ENCODE data around the gene OPA3. TPM values are rescaled to one million over a fixed set of nuclear protein-coding genes. Genes with fewer than 3 reads are reported as not detected.
A peak's percentile ranks its signal among the peaks of the same experiment; 100 is the strongest.

OPA3 gene
- total RNA-seq, 4 donors from 2014 or later, result 2.8 to 9.1 (median 5.1) TPM

DNA sequence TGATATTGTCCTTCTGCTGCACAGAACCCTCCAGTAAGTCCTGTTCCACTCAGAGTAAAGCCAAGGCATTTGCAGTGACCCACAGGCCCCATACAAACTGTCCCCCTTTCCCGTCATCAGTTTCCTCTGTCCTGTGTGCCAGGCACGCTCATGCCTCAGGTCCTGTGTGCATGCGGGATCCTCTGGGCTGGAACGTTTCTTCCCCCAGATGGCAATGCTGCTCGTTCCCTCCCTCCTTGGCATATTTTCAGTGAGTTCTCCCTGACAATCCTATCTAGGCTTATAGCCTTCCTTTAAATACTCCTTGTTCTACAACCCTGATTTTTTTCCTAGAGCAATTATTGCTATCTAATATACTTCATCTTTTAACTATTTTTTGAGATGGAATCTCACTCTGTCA lies 5.7 kb downstream of the OPA3 start:
- no peak overlapping the region for H3K4me3 ChIP-seq
- H3K27me3 ChIP-seq, result no peaks in the 10 kb centered on the region
- no peak for TF ChIP-seq POLR2A (IDR thresholded peaks at IDR 0.05)
- TF ChIP-seq, protein P1, sequence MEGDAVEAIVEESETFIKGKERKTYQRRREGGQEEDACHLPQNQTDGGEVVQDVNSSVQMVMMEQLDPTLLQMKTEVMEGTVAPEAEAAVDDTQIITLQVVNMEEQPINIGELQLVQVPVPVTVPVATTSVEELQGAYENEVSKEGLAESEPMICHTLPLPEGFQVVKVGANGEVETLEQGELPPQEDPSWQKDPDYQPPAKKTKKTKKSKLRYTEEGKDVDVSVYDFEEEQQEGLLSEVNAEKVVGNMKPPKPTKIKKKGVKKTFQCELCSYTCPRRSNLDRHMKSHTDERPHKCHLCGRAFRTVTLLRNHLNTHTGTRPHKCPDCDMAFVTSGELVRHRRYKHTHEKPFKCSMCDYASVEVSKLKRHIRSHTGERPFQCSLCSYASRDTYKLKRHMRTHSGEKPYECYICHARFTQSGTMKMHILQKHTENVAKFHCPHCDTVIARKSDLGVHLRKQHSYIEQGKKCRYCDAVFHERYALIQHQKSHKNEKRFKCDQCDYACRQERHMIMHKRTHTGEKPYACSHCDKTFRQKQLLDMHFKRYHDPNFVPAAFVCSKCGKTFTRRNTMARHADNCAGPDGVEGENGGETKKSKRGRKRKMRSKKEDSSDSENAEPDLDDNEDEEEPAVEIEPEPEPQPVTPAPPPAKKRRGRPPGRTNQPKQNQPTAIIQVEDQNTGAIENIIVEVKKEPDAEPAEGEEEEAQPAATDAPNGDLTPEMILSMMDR (IDR thresholded peaks at IDR 0.05), result no peak
- no peak for DNase-seq
- H3K4me1 ChIP-seq, result peaks cover 0 to 3% of the 10 kb centered on the region in 2 donors
- H3K36me3 ChIP-seq, result no peaks in the 10 kb centered on the region
- no peaks in the 10 kb centered on the region for H3K9me3 ChIP-seq
- no peak overlapping the region for H3K27ac ChIP-seq
- intact Hi-C loops (cut with DNase I; ENCODE audit: low total_unique reads), result no loop called here

DNA sequence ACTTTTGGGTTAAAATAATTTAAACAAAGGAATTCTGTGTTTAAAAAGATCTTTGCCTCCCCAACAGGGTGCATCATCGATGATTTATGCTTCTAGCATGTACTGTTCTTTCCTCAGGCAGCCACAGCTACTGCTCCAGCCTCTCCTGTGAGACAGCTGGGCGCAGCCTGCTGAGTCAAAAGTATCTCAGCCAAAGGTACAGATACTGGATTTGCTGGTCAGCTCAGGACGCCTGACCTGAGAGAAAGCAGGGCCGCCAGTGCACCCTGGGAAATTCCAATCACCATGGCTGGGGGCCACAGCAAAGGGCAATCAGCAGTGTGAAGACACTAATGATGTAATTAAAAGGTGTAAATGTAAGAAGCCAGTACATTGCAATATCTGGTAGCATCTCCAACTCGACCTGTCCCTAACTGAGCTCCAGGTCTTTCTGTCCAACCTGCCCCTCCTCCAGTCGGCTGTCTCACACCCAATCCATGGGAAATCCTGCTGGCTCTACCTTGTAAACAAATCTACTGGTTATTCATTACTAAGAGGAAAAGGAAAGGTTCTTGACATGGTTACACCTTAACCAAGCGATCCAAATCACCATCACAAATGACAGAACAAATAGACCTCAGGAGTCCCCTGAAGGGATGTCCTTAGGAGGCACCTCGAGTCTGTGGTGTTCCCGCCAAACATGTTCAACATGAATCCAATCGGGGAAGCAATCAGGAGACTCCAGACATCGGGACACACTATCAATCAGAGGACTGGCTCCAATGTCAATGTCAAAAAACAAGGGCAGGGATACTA lies 7.3 kb downstream of the OPA3 start:
- no peaks in the 10 kb centered on the region for H3K9me3 ChIP-seq
- H3K36me3 ChIP-seq, result no peaks in the 10 kb centered on the region
- TF ChIP-seq, protein P1 (IDR thresholded peaks at IDR 0.05), result no peak
- no peak for TF ChIP-seq POLR2A (IDR thresholded peaks at IDR 0.05)
- no peaks in the 10 kb centered on the region for H3K4me1 ChIP-seq
- H3K4me3 ChIP-seq, result no peak overlapping the region
- intact Hi-C loops (cut with DNase I; ENCODE audit: low total_unique reads), result no loop called here
- DNase-seq, result no peak
- H3K27ac ChIP-seq, result peak overlapping the region; percentile 4 to 54
- H3K27me3 ChIP-seq, result no peaks in the 10 kb centered on the region

DNA sequence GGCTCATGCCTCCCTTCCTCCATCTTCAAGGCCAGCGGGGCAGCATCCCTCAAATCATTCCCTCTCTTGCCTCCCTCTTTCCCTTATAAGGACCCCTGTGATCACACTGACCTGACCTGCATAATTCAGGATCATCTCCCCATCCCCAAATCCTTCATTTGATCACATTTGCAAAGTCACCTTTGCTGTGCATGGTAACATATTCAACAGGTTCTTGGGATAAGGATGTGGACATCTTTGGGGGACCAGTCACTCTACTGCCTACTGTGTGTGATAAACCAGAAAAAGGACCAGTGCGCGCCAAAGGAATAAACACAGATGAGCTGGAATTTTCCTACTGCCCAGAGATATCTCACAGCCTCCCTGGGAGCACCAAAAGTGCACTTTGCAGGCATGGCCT lies 7.9 kb downstream of the OPA3 start:
- Histone ChIP-seq H3K27ac (peak overlapping the region; percentile 4 to 54), H3K27me3 (no peaks in the 10 kb centered on the region), H3K9me3 (no peaks in the 10 kb centered on the region), H3K4me3 (no peak overlapping the region), H3K36me3 (no peaks in the 10 kb centered on the region), H3K4me1 (no peaks in the 10 kb centered on the region)
- TF ChIP-seq, protein P1 (IDR thresholded peaks at IDR 0.05), result no peak
- intact Hi-C loops (cut with DNase I; ENCODE audit: low total_unique reads), result no loop called here
- no peak for DNase-seq

DNA sequence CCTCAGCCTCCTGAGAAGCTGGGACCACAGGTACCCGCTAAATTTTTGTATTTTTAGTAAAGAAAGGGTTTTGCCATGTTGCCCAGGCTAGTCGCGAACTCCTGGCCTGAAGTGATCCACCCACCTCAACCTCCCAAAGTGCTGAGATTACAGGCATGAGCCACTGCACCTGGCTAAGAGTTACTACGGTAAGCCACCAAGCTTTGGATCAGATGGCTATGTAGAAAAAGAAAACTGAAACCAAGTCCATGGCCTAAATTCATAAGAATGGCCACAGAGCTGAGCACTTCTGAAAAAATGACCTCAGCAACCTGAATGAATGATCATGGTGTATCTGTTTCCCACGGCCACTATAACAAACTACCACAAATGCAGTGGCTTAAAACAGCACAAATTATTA lies 9.4 kb downstream of the OPA3 start:
- intact Hi-C loops (cut with DNase I; ENCODE audit: low total_unique reads), result no loop called here
- no peak for TF ChIP-seq POLR2A (IDR thresholded peaks at IDR 0.05)
- TF ChIP-seq, protein P1 (IDR thresholded peaks at IDR 0.05), result no peak
- H3K4me3 ChIP-seq, result no peak overlapping the region
- H3K27me3 ChIP-seq, result no peaks in the 10 kb centered on the region
- no peak for DNase-seq
- H3K4me1 ChIP-seq, result no peaks in the 10 kb centered on the region
- H3K27ac ChIP-seq, result no peak overlapping the region
- H3K36me3 ChIP-seq, result no peaks in the 10 kb centered on the region
- no peaks in the 10 kb centered on the region for H3K9me3 ChIP-seq

DNA sequence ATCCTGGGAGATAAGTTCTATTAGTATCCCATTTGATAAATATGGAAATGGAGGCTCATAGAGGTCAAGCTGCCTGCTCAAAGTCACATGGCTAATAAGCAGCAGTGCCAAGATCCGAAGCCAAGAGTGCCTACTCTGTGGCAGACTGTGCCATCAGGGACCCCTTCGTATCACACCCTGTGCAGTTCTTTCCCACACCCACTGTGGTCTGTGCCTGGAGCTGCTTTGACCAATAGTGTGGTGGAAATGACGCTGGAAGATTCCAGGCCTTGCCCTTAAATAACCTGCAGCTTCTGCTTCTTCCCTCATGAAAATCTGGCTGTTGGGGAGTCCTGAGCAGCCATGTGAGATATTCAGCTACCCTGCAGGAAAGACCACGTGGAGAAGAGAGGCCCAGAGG lies 10.1 kb downstream of the OPA3 start:
- TF ChIP-seq POLR2A (IDR thresholded peaks at IDR 0.05), result no peak
- TF ChIP-seq, protein P1 (IDR thresholded peaks at IDR 0.05), result no peak
- Histone ChIP-seq H3K4me1 (no peaks in the 10 kb centered on the region), H3K27ac (no peak overlapping the region), H3K36me3 (no peaks in the 10 kb centered on the region), H3K4me3 (no peak overlapping the region), H3K27me3 (no peaks in the 10 kb centered on the region), H3K9me3 (no peaks in the 10 kb centered on the region)
- intact Hi-C loops (cut with DNase I; ENCODE audit: low total_unique reads), result no loop called here
- no peak for DNase-seq
